Measurements from ENCODE around the gene SLC35F2.
"Not testable (repeated sequence)": the region's sequence is repeated elsewhere in the genome, so short reads cannot be mapped to it uniquely, and the experiment has no call there.

The SLC35F2 gene, protein sequence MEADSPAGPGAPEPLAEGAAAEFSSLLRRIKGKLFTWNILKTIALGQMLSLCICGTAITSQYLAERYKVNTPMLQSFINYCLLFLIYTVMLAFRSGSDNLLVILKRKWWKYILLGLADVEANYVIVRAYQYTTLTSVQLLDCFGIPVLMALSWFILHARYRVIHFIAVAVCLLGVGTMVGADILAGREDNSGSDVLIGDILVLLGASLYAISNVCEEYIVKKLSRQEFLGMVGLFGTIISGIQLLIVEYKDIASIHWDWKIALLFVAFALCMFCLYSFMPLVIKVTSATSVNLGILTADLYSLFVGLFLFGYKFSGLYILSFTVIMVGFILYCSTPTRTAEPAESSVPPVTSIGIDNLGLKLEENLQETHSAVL

DNA sequence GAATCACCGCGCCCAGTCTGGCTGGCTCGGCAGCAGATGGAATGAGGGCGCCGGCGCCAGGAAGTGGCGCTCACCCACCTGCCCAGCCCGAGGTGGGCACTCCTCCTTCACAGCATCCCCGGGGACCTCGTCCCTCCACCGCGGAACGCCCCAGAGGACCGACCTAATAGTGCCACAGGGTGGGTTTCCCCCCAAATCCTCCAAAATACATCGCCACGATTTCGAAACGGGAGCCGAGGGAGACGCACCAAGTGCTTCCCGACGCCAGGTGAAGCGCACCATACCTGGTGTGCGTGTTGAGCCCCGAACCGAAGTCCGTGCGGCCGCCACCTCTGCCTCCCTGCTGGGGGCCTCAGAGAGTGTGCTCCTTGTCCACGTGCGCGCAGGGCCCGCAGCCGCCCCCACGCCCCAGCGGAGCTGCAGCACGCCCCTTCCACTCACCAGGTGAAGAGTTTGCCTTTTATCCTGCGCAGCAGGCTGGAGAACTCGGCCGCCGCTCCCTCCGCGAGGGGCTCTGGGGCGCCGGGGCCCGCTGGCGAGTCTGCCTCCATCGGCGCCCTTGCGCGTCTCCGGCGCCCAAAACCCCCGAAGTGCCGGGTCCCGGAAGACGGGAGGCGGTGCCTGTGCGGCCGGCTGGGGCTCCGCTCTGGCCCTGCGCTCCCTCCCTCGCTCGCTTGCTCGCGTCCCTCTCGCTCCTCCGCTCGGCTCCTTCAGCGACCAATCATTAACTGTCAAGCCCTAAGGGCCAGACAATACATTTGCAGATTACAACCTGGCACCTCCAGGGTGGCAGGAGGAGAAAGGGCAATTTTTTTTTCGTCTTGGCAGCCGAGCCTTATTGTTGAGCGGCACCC lies at the start of gene SLC35F2:
SLC35F2 (minus strand) TSS at position 571 of the 854 bp plus-strand sequence; CDS start at position 551, 20 bp downstream.
- TF ChIP-seq, protein P1, sequence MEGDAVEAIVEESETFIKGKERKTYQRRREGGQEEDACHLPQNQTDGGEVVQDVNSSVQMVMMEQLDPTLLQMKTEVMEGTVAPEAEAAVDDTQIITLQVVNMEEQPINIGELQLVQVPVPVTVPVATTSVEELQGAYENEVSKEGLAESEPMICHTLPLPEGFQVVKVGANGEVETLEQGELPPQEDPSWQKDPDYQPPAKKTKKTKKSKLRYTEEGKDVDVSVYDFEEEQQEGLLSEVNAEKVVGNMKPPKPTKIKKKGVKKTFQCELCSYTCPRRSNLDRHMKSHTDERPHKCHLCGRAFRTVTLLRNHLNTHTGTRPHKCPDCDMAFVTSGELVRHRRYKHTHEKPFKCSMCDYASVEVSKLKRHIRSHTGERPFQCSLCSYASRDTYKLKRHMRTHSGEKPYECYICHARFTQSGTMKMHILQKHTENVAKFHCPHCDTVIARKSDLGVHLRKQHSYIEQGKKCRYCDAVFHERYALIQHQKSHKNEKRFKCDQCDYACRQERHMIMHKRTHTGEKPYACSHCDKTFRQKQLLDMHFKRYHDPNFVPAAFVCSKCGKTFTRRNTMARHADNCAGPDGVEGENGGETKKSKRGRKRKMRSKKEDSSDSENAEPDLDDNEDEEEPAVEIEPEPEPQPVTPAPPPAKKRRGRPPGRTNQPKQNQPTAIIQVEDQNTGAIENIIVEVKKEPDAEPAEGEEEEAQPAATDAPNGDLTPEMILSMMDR (conservative IDR thresholded peaks at IDR 0.05; ENCODE audit: low read depth, low read length): no peak
- no peak for DNase-seq (ENCODE audit: low read depth)
- peak within 1 kb of the TSS; percentile 79 for H3K4me3 ChIP-seq (ENCODE audit: low read length)

DNA sequence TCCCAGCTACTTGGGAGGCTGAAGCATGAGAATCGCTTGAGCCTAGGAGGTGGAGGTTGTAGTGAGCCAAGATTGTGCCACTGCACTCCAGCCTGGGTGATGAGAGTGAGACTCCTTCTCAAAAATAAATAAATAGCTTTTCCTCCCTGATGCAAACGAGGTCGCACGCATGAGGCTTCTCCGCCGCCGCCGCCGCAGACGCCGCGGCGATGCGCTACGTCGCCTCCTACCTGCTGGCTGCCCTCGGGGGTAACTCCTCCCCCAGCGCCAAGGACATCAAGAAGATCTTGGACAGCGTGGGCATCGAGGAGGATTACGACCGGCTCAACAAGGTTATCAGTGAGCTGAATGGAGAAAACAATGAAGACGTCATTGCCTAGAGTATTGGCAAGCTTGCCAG lies 49.6 kb upstream of the SLC35F2 start:
- TF ChIP-seq, protein P1 (conservative IDR thresholded peaks at IDR 0.05; ENCODE audit: low read depth, low read length): no peak
- no peak for DNase-seq (ENCODE audit: low read depth)
- H3K4me3 ChIP-seq (ENCODE audit: low read length): no peak overlapping the region

DNA sequence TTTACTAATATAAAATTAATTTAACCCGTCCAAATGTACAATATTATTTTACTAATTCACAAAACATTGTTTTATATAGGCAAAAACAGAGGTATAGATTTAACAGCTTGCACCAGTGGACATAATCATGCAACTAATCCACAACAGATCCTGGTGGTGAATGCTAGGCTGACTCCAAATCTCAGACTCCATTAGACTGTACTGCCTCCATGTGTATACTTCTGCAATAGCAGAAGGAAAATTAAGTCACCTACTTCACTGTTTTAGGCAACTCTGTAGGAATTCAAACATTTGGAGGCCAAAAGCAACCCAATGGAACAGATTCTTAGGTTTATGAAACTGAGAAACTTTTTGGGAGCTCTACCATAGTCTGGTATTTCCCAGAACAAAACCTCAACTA lies 39.7 kb upstream of the SLC35F2 start:
- TF ChIP-seq, protein P1 (conservative IDR thresholded peaks at IDR 0.05; ENCODE audit: low read depth, low read length): peak; percentile 74
- no peak for DNase-seq (ENCODE audit: low read depth)
- H3K4me3 ChIP-seq (ENCODE audit: low read length): no peak overlapping the region

DNA sequence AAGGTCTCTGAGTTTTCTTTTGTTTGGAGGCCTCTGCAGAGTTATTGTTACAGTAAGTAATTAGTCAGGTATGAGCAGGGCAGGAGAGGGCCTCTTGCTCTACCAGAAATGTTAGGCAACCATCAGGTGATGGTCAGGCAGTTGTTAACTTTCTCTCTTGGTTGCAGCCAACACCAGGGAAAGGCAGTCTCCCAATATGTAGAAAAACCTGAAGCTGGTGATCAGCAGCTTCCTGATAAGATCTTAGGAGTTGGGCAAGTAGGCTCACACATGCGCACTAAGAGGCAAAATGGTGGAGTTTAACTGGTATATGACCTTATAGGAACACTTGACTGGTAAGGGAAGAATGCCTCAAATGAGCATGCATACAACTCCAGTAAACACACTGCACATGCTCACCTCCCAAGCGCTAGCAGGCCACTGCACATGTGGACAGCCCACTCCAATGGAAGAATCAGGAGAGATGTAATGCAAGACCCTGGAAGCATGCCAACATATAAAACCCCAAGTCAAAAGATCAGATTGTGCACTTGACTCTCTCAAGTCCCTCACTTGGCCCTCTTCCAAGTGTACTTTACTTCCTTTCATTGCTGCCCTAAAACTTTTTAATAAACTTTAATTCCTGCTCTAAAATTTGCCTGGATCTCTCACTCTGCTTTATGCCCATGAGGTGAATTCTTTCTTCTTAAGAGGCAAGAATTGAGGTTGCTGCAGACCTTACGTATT lies 23.7 kb upstream of the SLC35F2 start:
- TF ChIP-seq, protein P1 (conservative IDR thresholded peaks at IDR 0.05; ENCODE audit: low read depth, low read length): no peak
- DNase-seq (ENCODE audit: low read depth): no peak

DNA sequence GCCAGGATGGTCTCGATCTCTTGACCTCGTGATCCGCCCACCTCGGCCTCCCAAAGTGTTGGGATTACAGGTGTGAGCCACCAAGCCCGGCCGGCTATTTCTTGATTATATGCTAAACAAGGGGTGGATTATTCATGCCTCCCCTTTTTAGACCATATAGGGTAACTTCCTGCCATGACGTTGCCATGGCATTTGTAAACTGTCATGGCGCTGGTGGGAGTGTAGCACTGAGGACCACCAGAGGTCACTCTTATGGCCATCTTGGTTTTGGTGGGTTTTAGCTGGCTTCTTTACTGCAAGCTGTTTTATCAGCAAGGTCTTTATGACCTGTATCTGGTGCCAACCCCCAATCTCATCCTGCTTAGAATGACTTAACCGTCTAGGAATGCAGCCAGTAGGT lies 22.9 kb upstream of the SLC35F2 start:
- H3K4me3 ChIP-seq (ENCODE audit: low read length); DNase-seq (ENCODE audit: low read depth): not testable (repeated sequence)

More for the DNA sequence above, 23.7 kb upstream of the SLC35F2 start:
- H3K4me3 ChIP-seq (ENCODE audit: low read length): no peak overlapping the region

DNA sequence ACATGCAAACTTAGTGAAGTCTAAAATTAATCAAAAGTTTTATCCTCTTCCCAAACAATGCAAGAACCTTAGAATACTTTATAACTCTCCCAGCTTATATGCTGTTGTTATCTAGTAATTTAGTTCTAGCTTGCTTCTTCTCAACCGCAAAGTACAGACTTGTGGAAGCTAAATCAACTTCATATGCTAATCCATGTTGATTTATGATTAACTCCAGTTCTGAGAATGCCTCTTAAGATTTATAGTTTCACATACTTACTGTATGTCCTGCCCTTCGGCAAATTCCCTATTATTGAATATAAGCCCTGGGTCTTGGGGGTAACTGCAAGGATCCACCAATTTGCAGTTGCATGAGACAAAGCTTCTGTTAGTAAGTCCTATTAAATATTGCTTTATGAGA lies 17.6 kb upstream of the SLC35F2 start:
- TF ChIP-seq, protein P1 (conservative IDR thresholded peaks at IDR 0.05; ENCODE audit: low read depth, low read length): no peak
- no peak overlapping the region for H3K4me3 ChIP-seq (ENCODE audit: low read length)
- DNase-seq (ENCODE audit: low read depth): no peak

DNA sequence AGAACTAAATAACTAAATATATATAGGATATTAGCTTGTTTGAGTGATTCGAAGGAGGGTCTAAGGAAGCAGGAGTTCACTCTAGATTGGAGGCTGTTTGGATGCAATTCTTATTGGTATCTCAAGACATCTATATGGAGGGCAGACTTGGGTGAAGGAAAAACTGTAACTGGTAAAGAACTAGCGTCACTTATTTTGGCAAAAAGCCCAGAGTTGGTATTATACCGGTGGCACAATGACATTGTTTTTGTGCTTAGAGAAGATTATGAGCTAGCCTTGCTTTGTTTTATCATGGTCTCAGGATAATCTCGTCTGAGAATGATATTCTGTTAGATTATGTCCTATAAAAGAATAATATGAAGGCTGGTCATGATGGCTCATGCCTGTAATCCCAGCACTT lies 6.0 kb upstream of the SLC35F2 start:
- TF ChIP-seq, protein P1 (conservative IDR thresholded peaks at IDR 0.05; ENCODE audit: low read depth, low read length): no peak
- no peak overlapping the region for H3K4me3 ChIP-seq (ENCODE audit: low read length)
- DNase-seq (ENCODE audit: low read depth): no peak
